ENCODE measurements around the gene DMD.

- TF ChIP-seq CTCF (conservative IDR thresholded peaks at IDR 0.05 in 1 of 2, IDR thresholded peaks at IDR 0.05 in 1 of 2; ENCODE audit: low read depth in 1 of 2, low read length in 2 of 2) (no peak), EZH2 (IDR thresholded peaks at IDR 0.05; ENCODE audit: low read length, missing control alignments) (no peak)
These were observed 1994.3 kb downstream of the DMD start for GRCh38 chrX:31217084-31217483.
